ENCODE measurements around the gene GTF2A1.

DNA sequence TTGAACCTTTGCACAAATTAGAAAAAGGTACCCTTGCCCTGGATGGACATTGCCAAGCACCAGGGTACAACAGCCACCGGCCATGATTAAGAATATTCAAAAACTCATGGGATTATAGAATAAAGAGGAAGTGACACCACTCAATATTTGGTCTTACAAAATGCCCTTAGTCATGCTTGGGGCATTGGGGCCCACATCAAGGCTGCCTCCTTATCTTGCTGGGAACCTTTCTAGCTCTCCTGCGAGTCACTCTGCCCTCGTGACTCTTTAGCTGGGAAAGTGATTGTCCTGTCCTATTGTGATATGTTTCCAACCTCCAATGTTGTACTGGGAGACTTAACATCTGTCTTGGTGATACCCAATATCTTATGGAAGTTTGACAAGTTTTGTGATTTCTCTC is 57.8 kb downstream of the GTF2A1 start:
- TF ChIP-seq, protein P1, sequence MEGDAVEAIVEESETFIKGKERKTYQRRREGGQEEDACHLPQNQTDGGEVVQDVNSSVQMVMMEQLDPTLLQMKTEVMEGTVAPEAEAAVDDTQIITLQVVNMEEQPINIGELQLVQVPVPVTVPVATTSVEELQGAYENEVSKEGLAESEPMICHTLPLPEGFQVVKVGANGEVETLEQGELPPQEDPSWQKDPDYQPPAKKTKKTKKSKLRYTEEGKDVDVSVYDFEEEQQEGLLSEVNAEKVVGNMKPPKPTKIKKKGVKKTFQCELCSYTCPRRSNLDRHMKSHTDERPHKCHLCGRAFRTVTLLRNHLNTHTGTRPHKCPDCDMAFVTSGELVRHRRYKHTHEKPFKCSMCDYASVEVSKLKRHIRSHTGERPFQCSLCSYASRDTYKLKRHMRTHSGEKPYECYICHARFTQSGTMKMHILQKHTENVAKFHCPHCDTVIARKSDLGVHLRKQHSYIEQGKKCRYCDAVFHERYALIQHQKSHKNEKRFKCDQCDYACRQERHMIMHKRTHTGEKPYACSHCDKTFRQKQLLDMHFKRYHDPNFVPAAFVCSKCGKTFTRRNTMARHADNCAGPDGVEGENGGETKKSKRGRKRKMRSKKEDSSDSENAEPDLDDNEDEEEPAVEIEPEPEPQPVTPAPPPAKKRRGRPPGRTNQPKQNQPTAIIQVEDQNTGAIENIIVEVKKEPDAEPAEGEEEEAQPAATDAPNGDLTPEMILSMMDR (conservative IDR thresholded peaks at IDR 0.05; ENCODE audit: low read length): no peak
- TF ChIP-seq EZH2phosphoT487 (IDR thresholded peaks at IDR 0.05; ENCODE audit: borderline replicate concordance, low read depth, low read length): no peak
